Activated naive CD8-positive, alpha-beta T cell treated with anti-CD3 and anti-CD28 coated beads, Interleukin-2, amount 50 U/mL, for 24 hours (primary cell): ENCODE measurements around the gene CES2.

Source experiments
- ATAC-seq: fragments of 150-1000 bp; cut with Tn5 transposase; one replicate; pipeline ENCODE4 v1.10.0; 2021
- DNase-seq: peaks from one replicate; pipeline ENCODE4 v3.0.0; 2021
- H3K27ac Mint-ChIP-seq: one replicate; pipeline ENCODE4 v1.8.0; 2021; ENCODE audit warnings: mild to moderate bottlenecking, mixed read lengths
- H3K27me3 Mint-ChIP-seq: one replicate; pipeline ENCODE4 v1.8.0; 2021; ENCODE audit warnings: mixed read lengths
- H3K36me3 Mint-ChIP-seq: one replicate; pipeline ENCODE4 v1.8.0; 2021; ENCODE audit warnings: low read depth, mixed read lengths
- H3K4me1 Mint-ChIP-seq: one replicate; pipeline ENCODE4 v1.8.0; 2021; ENCODE audit warnings: mixed read lengths
- H3K4me3 Mint-ChIP-seq: one replicate; pipeline ENCODE4 v1.8.0; 2021; ENCODE audit warnings: mild to moderate bottlenecking, moderate library complexity, mixed read lengths
- H3K9me3 Mint-ChIP-seq: one replicate; pipeline ENCODE4 v1.8.0; 2021; ENCODE audit warnings: mixed read lengths

Gene CES2

GRCh38 chr16:66898933-66899309, 36.4 kb upstream of the CES2 start:
- Mint-ChIP-seq H3K27ac (no peak overlapping the region), H3K36me3 (peaks cover 3% of the 10 kb centered on the region), H3K27me3 (no peaks in the 10 kb centered on the region), H3K4me3 (no peak overlapping the region), H3K9me3 (no peaks in the 10 kb centered on the region), H3K4me1 (no peaks in the 10 kb centered on the region)
- DNase-seq (no peak), ATAC-seq (no peak)

- Mint-ChIP-seq H3K4me3 (no peak overlapping the region), H3K4me1 (no peaks in the 10 kb centered on the region), H3K9me3 (no peaks in the 10 kb centered on the region), H3K36me3 (peaks cover 3% of the 10 kb centered on the region), H3K27me3 (no peaks in the 10 kb centered on the region), H3K27ac (no peak overlapping the region)
- DNase-seq (no peak), ATAC-seq (no peak)
These were observed 35.9 kb upstream of the CES2 start for GRCh38 chr16:66899310-66899944.

GRCh38 chr16:66899945-66900710, 35.2 kb upstream of the CES2 start:
- Mint-ChIP-seq H3K36me3 (no peaks in the 10 kb centered on the region), H3K27me3 (no peaks in the 10 kb centered on the region), H3K4me3 (no peak overlapping the region), H3K9me3 (no peaks in the 10 kb centered on the region), H3K27ac (no peak overlapping the region), H3K4me1 (no peaks in the 10 kb centered on the region)
- no peak for ATAC-seq
- DNase-seq = no peak

GRCh38 chr16:66900721-66901441, 34.4 kb upstream of the CES2 start:
- ATAC-seq (no peak), DNase-seq (no peak)
- H3K36me3 Mint-ChIP-seq = no peaks in the 10 kb centered on the region
- peaks cover 1% of the 10 kb centered on the region for H3K4me1 Mint-ChIP-seq
- no peaks in the 10 kb centered on the region for H3K9me3 Mint-ChIP-seq
- no peak overlapping the region for H3K4me3 Mint-ChIP-seq
- H3K27ac Mint-ChIP-seq = no peak overlapping the region
- no peaks in the 10 kb centered on the region for H3K27me3 Mint-ChIP-seq

- H3K36me3 Mint-ChIP-seq = no peaks in the 10 kb centered on the region
- no peak for DNase-seq
- no peak overlapping the region for H3K27ac Mint-ChIP-seq
These were observed 33.7 kb upstream of the CES2 start for GRCh38 chr16:66901626-66902025.

GRCh38 chr16:66902648-66903543, 32.4 kb upstream of the CES2 start:
- no peak for ATAC-seq
- H3K36me3 Mint-ChIP-seq = no peaks in the 10 kb centered on the region

More at GRCh38 chr16:66901626-66902025, 33.7 kb upstream of the CES2 start:
- Mint-ChIP-seq H3K9me3 (no peaks in the 10 kb centered on the region), H3K27me3 (no peaks in the 10 kb centered on the region), H3K4me1 (peaks cover 5% of the 10 kb centered on the region), H3K4me3 (no peak overlapping the region)
- no peak for ATAC-seq

GRCh38 chr16:66903544-66904427, 31.5 kb upstream of the CES2 start:
- Mint-ChIP-seq H3K9me3 (no peaks in the 10 kb centered on the region), H3K4me1 (peaks cover 5% of the 10 kb centered on the region), H3K4me3 (no peak overlapping the region), H3K27me3 (no peaks in the 10 kb centered on the region), H3K36me3 (no peaks in the 10 kb centered on the region), H3K27ac (no peak overlapping the region)
- DNase-seq (no peak), ATAC-seq (no peak)

More at GRCh38 chr16:66902648-66903543, 32.4 kb upstream of the CES2 start:
- Mint-ChIP-seq H3K9me3 (no peaks in the 10 kb centered on the region), H3K27me3 (no peaks in the 10 kb centered on the region), H3K27ac (no peak overlapping the region), H3K4me3 (no peak overlapping the region), H3K4me1 (peaks cover 5% of the 10 kb centered on the region)
- DNase-seq = no peak

GRCh38 chr16:66904428-66904845, 30.9 kb upstream of the CES2 start:
- Mint-ChIP-seq H3K27me3 (no peaks in the 10 kb centered on the region), H3K4me1 (peaks cover 5% of the 10 kb centered on the region)
- ATAC-seq = no peak

GRCh38 chr16:66904846-66905632, 30.3 kb upstream of the CES2 start:
- H3K27ac Mint-ChIP-seq = no peak overlapping the region
- no peaks in the 10 kb centered on the region for H3K36me3 Mint-ChIP-seq
- peaks cover 5% of the 10 kb centered on the region for H3K4me1 Mint-ChIP-seq
- H3K9me3 Mint-ChIP-seq = no peaks in the 10 kb centered on the region
- no peak overlapping the region for H3K4me3 Mint-ChIP-seq
- no peak for DNase-seq
- H3K27me3 Mint-ChIP-seq = no peaks in the 10 kb centered on the region
- ATAC-seq = no peak

More at GRCh38 chr16:66904428-66904845, 30.9 kb upstream of the CES2 start:
- H3K4me3 Mint-ChIP-seq = no peak overlapping the region
- H3K9me3 Mint-ChIP-seq = no peaks in the 10 kb centered on the region
- H3K36me3 Mint-ChIP-seq = no peaks in the 10 kb centered on the region
- no peak for DNase-seq
- no peak overlapping the region for H3K27ac Mint-ChIP-seq

- Mint-ChIP-seq H3K36me3 (no peaks in the 10 kb centered on the region), H3K4me3 (no peak overlapping the region), H3K4me1 (peaks cover 5% of the 10 kb centered on the region), H3K9me3 (no peaks in the 10 kb centered on the region), H3K27ac (no peak overlapping the region), H3K27me3 (no peaks in the 10 kb centered on the region)
- DNase-seq (no peak), ATAC-seq (no peak)
These were observed 29.4 kb upstream of the CES2 start for GRCh38 chr16:66905633-66906539.

- Mint-ChIP-seq H3K4me1 (peaks cover 6% of the 10 kb centered on the region), H3K4me3 (no peak overlapping the region), H3K27ac (no peak overlapping the region), H3K36me3 (no peaks in the 10 kb centered on the region), H3K27me3 (no peaks in the 10 kb centered on the region), H3K9me3 (no peaks in the 10 kb centered on the region)
- ATAC-seq = no peak
- DNase-seq = no peak
These were observed 28.1 kb upstream of the CES2 start for GRCh38 chr16:66906916-66907836.
